ENCODE measurements around the gene RALGPS1.

Gene RALGPS1, protein sequence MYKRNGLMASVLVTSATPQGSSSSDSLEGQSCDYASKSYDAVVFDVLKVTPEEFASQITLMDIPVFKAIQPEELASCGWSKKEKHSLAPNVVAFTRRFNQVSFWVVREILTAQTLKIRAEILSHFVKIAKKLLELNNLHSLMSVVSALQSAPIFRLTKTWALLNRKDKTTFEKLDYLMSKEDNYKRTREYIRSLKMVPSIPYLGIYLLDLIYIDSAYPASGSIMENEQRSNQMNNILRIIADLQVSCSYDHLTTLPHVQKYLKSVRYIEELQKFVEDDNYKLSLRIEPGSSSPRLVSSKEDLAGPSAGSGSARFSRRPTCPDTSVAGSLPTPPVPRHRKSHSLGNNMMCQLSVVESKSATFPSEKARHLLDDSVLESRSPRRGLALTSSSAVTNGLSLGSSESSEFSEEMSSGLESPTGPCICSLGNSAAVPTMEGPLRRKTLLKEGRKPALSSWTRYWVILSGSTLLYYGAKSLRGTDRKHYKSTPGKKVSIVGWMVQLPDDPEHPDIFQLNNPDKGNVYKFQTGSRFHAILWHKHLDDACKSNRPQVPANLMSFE

DNA sequence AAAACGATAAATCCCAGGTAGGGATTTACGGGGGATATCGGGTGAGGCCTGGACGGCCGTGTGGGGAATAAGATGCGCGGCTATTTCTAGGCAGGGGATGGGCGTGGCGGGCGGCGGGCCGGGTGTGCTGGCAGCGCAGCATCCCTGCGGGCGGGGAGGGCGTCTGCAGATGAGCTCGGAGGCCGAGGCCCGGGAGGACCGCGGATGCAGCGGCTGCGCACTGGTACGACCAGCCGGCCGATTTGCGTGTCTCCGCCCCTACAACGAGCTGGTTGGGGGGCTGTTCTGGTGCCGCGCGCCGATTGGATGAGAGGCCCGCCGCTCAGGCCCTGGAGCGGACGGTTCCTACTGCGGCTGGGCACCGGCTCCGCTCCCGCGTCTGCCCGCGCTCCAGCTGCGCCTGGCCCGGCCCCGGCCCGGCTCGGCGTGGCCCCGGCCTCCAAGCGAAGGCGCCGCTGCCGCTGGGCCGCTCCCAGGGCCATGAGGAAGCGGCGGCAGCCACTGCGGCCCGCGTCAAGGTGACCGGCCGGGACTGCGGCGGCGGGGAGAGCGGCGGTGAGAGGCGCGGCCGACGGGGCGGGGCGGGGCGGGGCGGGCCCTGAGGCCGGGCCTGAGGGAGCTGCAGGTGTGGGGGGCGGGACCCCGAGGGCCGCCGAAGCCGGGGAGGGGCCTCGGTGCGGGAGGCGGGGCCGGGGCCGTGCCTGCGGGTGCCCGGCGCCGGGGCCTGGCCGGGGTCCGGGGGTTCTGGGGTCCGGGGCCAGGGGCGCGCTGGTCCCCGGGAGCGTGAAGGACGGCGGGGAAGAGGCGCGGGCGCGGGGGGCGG lies at the start of gene RALGPS1:
TSS of gene RALGPS1 (plus strand) at position 325 of the 823 bp plus-strand sequence. CDS start 47,508 bp downstream, outside the sequence.
- peak; percentile 91 for DNase-seq (ENCODE audit: low spot score)

DNA sequence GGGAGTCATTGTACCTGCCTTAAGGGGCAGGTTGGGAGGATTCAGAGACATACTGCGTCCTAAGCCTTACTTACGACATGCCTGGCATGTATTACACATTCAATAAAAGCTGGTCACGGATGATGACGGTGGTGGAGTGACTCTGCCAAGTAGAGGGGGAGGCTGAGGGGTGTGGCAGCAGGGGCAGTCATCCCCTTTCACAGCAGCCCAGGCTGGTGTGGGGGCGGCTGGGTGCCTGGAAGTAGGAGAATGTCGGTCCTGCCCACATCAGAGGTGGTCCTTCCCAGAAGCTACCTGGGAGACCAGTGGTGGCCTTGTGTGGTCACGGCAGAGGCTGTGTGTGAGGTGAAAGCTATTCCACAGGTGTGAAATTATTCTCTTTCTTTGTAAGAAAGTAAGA lies 45.2 kb upstream of the RALGPS1 start:
- DNase-seq (ENCODE audit: low spot score): no peak

DNA sequence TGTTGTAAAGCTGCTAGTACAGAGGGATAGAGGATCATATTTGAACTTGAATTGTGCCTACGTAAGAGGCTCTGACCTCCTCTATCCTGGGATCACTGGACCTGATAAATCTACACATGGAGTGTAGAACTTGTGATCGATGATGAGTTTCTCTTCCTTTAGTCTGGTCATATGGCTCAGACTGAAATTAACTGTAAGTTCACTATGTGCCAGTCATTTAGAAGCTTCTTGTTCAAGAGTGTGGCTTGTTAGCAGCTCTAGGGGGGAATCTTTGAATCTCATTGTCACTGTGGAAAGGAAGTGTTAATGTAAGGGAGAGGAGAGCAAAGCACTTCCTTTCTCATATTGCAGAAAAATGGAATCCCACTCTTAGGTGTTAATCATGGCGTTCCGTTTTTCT lies 42.1 kb upstream of the RALGPS1 start:
- no peak for DNase-seq (ENCODE audit: low spot score)

DNA sequence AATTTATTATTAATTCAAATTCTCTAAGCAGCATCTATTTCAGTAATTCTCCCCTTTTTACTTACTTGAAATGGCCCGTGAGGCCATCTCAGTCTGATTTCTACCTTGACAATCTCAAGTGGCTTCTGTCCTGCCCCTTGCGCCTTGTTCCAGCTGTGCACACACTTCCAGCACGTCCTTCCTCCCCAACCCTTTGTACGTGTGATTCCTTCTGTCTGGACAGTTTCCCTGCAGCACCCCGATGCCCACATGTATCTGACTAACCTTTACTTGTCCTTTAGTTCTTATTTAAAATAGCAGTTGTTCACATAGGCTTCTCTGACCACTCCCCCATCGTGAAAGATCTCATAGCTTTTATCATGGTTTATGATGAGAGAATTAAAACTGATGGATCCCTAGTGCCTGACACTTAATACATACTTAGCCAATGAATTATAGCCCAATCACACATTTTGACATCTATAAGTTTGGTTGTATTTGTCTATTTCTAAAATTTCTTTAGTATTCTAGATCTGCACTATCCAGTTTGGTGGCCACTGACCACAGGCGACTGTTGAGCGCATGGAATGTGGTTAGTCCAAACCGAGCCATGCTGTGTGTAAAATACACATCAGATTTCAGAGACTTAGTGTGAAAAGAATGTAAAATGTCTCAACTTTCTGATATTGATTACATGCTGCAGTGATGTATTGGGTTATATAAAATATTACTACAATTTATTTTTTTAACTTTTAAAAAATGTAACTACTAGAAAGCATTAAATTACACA lies 39.9 kb upstream of the RALGPS1 start:
- DNase-seq (ENCODE audit: low spot score): no peak

DNA sequence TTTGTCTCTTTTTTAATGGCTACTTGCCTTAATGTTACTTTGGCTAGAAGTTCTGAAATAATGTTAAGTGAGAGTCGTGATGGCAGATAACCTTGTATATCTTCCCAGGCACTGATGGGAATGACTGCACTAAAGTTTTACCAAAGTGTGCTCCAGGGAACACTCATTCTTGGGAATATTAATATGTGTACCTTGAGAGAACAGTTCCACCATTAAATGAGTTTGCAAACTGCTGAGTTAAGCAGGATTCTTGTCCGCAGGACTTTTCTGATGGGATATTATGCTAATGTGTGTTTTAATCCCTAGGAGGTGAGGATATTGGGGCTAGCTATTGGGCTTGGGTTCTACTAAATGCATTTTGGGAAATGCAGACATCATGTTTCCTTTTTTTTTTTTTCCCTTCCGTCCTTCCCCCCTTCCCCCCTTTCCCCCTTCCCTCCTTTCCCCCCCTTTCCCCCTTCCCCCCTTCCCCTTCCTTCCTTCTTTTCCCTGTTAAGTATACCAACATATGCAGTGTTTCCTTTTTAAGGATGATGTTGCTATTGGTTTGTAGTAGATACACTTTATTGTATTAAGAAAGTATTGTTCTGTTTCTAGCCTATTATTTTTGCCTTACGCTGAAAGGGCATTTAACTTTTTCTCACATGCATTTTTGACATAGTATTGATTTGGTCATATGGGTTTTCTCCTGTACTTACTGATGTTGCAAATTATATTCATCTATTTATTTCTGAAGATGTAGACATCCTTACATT lies 38.6 kb upstream of the RALGPS1 start:
- no peak for DNase-seq (ENCODE audit: low spot score)

DNA sequence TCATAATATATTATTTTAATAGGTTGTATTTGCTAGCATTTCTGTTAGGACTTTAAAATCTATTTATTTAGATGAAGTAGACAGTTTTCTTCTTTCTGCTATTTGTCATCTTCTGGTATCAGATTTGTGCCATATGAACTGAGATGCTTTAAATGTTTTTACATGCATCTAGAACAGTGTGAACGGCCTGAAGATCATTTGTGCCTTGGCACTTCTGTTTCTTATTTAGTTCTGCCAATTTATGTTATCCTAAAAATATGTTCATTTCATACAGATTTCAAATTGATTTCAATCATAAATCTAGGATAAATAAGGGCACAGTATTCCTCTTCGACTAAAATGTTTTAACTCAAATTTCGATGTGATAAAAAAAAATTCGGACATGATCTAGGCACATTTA lies 38.1 kb upstream of the RALGPS1 start:
- no peak for DNase-seq (ENCODE audit: low spot score)

DNA sequence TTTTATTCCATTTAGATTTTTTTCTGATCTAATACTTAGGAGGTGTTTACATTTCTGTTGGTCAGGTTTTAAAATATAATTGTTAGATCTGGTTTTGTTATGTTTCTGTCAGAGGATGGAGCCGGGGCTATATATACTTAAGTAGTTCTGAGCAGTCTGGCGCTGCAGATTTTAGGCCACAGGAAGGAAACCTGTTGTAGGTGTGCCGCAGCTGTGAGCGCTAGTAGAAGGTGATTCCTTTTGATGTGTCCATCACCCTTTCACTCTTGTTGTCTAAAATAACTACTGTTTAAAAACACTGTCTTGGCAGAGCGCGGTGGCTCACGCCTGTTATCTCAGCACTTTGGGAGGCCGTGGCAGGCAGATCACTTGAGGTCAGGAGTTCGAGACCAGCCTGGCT lies 37.2 kb upstream of the RALGPS1 start:
- DNase-seq (ENCODE audit: low spot score): no peak

DNA sequence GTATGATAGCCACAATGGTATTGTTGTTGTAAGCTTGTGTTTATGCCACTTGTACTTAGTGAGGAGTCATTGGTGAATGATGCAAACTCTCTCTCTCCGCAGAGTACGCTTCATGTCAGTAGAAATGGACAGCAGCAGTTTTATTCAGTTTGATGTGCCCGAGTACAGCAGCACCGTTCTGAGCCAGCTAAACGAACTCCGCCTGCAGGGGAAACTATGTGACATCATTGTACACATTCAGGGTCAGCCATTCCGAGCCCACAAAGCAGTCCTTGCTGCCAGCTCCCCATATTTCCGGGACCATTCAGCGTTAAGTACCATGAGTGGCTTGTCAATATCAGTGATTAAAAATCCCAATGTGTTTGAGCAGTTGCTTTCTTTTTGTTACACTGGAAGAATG lies 35.3 kb upstream of the RALGPS1 start:
- no peak for DNase-seq (ENCODE audit: low spot score)

DNA sequence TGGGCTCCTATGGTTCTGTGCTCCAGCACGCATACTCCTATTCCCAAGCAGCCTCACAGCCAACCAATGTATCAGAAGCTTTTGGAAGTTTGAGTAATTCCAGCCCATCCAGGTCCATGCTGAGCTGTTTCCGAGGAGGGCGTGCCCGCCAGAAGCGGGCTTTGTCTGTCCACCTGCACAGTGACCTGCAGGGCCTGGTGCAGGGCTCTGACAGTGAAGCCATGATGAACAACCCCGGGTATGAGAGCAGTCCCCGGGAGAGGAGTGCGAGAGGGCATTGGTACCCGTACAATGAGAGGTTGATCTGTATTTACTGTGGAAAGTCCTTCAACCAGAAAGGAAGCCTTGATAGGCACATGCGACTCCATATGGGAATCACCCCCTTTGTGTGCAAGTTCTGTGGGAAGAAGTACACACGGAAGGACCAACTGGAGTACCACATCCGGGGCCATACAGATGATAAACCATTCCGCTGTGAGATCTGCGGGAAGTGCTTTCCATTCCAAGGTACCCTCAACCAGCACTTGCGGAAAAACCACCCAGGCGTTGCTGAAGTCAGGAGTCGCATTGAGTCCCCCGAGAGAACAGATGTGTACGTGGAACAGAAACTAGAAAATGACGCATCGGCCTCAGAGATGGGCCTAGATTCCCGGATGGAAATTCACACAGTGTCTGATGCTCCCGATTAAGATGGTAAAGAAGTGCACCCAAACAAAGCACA lies 34.2 kb upstream of the RALGPS1 start:
- DNase-seq (ENCODE audit: low spot score): no peak

DNA sequence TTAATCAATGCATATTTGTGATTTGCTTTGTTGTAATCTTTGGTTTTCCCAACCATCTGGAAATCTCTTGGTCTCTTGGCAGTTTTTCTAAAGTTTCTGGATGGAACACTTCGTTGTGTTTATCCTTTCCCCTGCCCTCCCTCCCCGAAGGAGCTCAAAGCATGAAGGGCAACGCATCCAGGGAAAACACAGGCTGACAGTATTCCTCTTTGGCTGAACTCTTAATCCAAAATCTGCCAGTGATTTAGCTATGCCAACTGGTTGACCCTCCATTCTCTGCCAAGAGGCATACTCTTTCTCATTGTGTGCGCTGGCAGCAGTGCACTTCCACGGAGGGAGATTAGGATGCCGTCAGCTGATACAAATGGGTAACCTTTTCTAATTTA lies 33.6 kb upstream of the RALGPS1 start:
- DNase-seq (ENCODE audit: low spot score): no peak

DNA sequence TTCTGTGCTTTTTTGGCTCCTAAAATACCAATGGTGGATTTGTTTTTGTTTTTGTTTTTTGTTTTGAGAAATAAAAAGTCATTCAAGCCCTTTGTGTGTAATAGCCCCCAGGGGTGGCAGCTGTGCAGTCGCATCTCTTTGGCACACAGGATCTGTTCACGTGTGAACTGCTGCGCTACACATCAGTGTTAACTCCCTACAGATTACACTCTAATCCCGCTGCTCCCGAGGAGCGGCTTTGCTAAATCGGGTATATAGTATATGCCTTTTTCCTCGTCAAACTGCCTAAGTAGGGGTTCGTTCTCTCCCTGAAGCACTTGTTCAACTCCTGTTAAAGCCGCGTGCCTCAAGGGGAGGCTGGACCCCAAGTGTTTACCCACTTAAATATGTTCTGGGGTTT lies 31.8 kb upstream of the RALGPS1 start:
- DNase-seq (ENCODE audit: low spot score): no peak

DNA sequence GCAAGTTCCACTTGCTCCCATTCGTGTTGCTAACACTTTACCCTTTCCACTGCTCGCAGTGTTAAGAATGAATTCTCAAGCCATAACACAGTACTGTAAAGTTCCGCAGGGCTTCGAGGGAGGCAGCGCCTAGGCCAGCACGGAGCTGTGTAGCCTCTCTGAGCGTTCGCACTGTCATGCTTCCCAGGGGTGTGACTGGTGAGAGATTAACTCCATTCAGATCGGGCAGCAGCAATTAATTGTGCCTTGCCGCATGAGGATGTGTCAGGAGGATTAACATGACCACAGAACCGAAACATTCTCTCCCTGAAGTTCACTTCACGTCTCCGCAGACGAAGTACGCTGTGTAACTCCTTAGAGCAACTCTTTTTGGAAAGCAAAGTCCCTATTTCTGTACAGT lies 30.9 kb upstream of the RALGPS1 start:
- DNase-seq (ENCODE audit: low spot score): no peak

DNA sequence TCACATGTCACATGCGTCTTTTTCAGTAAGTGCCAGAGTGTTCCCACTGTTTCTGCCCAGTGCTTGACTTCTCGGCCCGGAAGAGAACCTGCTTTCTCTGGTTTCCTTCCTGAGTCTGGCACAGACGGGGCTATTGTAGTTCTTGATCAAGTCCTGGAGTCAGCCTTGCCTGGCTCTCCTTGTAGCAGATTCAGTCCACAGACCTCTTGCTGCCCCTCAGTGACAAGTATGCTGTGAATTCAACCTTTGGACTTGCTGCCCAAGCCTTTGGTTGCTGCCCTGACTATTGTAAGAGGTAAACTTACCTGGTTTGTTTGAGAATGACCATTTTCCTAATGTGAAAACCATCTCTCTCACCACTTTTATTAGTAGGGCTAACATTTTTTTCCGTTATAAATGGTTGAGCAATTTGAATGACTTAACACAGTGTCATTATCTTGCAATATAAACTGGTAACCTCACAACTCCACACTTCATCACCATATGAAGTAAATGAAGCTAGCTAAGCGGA lies 29.4 kb upstream of the RALGPS1 start:
- peak; percentile 75 for DNase-seq (ENCODE audit: low spot score)

DNA sequence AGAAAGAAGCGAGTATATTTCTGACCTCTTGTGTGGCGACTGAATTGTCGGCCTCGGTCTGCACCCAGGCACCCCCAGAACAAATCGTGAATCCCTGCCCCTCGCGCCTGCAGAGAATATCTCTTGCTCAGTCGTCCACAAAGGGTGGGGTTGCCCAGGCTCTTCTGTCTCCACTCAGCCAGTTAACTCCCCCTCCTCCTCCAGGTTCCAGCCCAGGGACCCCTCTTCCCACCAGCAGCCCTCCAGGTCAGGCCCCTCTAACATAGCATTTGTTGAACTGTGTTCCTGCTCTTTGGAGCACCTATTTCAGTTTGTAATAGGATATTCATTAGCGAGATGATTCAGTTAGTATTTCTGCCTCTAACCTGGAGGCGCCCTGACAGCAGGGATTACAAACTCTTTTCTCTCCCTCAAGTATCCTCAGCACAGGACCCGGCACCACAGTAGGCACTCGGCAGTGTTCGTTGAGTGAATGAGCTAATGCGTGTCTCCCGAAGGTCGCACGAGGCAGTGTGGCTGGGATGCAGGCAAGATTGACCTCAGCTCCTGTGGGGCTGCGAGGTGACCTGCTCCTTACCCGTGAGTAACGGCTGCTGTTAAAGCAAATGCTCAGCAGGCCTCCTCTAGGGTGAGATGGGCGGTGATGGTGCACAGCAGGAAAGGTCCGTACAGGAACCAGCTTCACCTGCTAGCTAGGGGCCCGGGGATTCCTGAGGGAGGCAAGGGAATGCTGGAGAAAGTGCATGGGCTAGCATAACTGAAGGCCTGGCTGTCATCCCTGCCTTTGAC lies 28.4 kb upstream of the RALGPS1 start:
- DNase-seq (ENCODE audit: low spot score): no peak

DNA sequence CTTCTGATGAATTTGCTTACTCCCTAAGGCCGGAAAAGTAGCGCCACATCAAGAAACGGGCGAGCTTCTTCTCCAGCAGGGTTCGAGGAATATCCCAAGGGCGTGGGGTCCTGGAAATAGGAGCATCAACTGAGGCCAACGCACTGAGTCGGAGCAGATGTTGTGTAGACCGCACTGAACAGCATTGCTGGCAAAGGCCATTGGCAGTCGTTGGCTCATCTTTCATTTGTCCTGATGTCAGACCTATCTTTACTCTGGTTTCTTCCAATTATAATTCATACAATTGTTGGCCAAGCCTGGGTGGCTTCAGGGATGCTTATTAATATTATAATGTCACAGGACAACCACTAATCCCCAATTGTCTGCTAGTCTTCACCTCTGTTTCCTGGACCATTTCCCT lies 27.7 kb upstream of the RALGPS1 start:
- no peak for DNase-seq (ENCODE audit: low spot score)

DNA sequence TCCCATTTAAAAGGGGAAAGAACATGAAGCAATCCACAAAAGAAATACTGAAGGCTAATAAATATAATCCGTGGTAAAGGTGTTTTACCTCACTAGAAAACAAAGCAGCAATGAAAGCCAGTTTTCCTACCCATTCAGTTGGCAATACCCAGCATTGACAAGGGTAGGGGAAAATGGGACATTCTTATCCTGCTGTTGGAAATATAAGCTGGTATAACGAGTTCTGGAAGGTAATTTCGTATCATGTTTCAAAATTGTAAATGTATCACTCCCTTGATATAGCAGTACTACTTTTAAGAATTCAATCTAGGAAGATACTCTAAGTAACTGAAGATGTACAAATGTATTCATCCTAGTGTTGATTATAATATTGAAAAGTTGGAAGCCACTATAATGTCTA lies 22.9 kb upstream of the RALGPS1 start:
- DNase-seq (ENCODE audit: low spot score): no peak

DNA sequence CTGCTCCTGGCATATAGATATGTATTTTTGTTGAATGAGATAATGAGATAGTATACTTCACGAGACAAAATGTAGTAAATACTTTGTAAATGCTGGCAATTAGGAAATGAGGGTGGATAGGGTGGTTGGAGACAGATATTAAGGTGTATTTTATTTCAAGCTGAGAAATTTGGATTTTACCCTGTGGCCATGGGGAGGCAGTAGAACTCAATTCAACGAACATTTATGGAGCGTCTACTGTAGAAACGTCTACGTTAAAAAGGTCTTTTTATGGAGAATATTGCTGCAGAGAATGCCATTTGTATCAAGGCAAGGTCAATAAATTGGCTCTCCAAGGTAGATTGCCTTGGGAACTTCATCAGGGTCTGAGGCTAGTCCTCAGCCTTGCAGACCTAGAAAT lies 21.5 kb upstream of the RALGPS1 start:
- no peak for DNase-seq (ENCODE audit: low spot score)

DNA sequence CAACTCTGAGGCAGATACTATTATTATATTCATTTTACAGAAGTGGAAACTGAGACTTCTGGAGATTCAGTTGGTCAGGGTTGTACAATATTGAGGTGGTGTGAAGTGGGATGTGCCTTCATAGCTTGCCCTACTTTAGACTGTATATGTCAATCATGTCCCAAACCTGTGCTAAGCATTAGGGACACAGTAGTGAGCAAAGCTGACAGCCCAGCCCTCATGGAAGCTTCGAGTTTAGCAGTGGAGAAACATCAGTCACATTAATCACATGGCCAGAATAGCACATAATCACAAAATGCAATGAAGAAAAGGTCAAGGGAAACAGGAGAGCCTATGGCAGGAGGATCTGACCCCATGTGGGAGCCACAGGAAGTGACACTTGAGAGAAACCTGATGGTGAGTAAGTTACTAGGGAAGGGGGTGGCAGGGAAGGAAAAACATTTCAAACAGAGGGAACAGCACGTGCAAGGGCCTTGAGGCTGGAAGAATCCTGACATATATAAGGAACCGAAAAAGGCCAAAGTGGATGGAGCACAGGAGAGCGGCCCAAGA lies 20.5 kb upstream of the RALGPS1 start:
- DNase-seq (ENCODE audit: low spot score): peak; percentile 21

DNA sequence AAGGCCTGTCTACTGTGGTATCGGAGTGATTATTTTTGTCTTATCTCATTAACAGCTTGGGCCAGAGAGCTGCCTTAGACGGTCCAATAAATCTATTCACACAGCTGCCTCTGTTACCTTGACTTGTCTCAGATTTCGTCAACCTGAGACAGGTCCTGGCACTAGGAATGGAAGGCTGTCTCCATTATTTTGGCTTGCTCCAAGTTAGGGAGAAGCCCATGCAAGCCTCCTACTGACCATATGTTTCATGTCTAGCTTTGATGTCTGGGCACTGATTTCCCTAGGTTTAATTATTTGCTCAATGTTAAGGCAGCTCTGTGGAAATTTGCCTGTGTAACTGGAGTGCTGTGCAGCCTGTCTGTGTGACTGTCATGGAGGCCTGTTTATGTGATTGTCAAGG lies 12.4 kb upstream of the RALGPS1 start:
- no peak for DNase-seq (ENCODE audit: low spot score)

DNA sequence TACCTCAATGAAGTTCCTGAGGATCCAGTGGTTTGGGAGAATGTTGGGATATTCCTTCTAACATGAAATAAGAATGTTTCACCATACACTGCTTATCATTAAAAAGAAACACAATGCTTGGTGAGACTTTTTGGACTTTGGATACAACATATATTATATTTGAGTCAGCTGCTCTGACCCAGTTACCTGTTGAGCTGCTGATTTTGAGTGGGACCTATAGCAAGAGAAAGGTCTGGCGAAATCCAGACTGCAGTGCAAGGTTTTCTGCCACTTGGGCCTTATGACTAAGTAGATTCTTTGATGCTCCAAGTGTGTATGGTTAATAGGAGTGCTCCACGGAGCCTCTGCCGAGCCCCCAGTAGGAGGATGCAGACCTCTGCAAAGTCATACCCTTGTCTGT lies 10.0 kb upstream of the RALGPS1 start:
- DNase-seq (ENCODE audit: low spot score): no peak
